Endothelial cell of umbilical vein (primary cell): ENCODE results near the gene ZNF438.
A peak's percentile ranks its signal among the peaks of the same experiment; 100 is the strongest.

Experiments
- CTCF ChIP-seq, 2 donors: IDR thresholded peaks; 1 replicate in 1 of 2; 2 replicates in 1 of 2; pipeline ENCODE4 v1.5.1; 2011; ENCODE audit warnings: low read length in 2 of 2, mild to moderate bottlenecking in 2 of 2, moderate library complexity in 2 of 2, control low read depth in 1 of 2, inconsistent platforms in 1 of 2, low read depth in 1 of 2; ENCODE audit not compliant: insufficient read depth in 1 of 2; ENCODE audit errors: extremely low read depth in 1 of 2
- EZH2 ChIP-seq: IDR thresholded peaks from 2 replicates; pipeline ENCODE4 v1.6.1; 2012; ENCODE audit warnings: borderline replicate concordance, low read depth, mild to moderate bottlenecking, moderate library complexity, low read length, inconsistent platforms; ENCODE audit not compliant: severe bottlenecking
- FOS ChIP-seq: IDR thresholded peaks from 2 replicates; pipeline ENCODE4 v1.6.1; 2011; ENCODE audit warnings: mild to moderate bottlenecking, low read length, moderate library complexity, borderline replicate concordance; ENCODE audit not compliant: insufficient read depth
- GATA2 ChIP-seq: IDR thresholded peaks from 2 replicates; pipeline ENCODE4 v1.7.0; 2011; ENCODE audit warnings: low read depth, mild to moderate bottlenecking, moderate library complexity, mixed read lengths, low read length; ENCODE audit not compliant: insufficient read length, insufficient read depth
- JUN ChIP-seq: IDR thresholded peaks from 2 replicates; pipeline ENCODE4 v1.6.1; 2011; ENCODE audit warnings: borderline replicate concordance, low read depth; ENCODE audit not compliant: insufficient read length, insufficient read depth
- MAX ChIP-seq: IDR thresholded peaks from 2 replicates; pipeline ENCODE4 v1.6.1; 2011; ENCODE audit not compliant: insufficient read depth, insufficient read length
- MYC ChIP-seq: IDR thresholded peaks from one replicate; pipeline ENCODE4 v1.6.1; 2011; ENCODE audit warnings: mild to moderate bottlenecking, low read depth, low read length
- POLR2A ChIP-seq: IDR thresholded peaks from 2 replicates; pipeline ENCODE4 v1.6.1; 2012; ENCODE audit warnings: low read depth, mild to moderate bottlenecking, control low read depth, low read length
- POLR2AphosphoS5 ChIP-seq: IDR thresholded peaks from 2 replicates; pipeline ENCODE4 v1.6.1; 2012; ENCODE audit warnings: low read depth, mild to moderate bottlenecking, control low read depth, low read length, moderate library complexity; ENCODE audit not compliant: insufficient read depth

DNA sequence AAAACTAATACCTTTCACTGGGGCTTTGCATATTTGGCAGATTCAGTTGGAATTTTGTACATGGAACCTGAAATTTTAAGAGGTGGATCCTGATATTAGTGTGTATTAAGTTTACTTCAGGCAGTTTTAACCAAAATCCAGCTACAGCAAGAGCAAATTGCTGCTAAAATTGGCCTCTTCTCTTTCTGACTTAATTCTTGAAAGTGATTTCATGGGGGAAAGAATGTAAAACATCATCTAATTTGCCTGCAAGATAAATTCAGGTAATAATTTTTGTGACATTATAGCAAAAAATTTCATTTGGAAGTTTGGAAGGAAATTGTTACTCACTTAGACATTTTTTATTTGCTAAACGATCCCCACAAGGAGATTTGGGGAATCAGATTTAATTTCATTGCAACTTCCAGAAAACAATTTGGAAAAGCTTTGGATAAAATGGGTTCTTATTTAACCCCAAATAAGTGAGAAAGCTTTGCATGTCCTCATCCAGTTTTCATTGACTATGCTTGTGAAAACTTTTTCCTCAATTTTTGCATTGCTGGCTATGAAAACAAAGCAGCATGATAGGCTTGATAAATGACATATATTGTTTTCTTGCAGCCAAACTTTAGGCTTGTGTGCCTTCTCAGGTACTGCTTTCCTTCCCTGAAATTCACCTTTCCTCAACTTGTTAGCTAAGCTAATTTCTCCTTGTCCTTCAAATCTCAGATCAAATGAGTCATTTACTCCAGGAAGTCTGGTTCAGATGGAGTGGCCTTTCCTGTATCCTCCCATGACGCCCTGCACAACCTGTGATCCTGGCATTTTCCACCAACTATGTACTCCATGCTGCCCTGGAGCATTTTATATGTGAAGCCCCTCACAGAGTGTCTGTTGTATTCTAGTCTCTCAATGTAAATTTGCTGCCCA, 27.4 kb upstream of the ZNF438 start:
- no peak for TF ChIP-seq POLR2A
- no peak for TF ChIP-seq CTCF (IDR thresholded peaks at IDR 0.05; ENCODE audit: extremely low read depth in 1 of 2, insufficient read depth in 1 of 2, low read depth in 1 of 2, low read length in 2 of 2)
- TF ChIP-seq JUN, result peak; percentile 75
- no peak for TF ChIP-seq MAX
- no peak for TF ChIP-seq MYC
- no peak for TF ChIP-seq EZH2
- no peak for TF ChIP-seq POLR2AphosphoS5
- TF ChIP-seq GATA2, result peak; percentile 66
- peak; percentile 82 for TF ChIP-seq FOS
